HG02943 (cell line): ENCODE data around the gene CEP170B.
"Not testable (repeated sequence)": the region's sequence is repeated elsewhere in the genome, so short reads cannot be mapped to it uniquely, and the experiment has no call there.

Source experiments
- ATAC-seq: cut with Tn5 transposase; IDR thresholded peaks from one replicate; pipeline ENCODE4 v1.9.1; 2021; ENCODE audit warnings: mild to moderate bottlenecking, low read depth, moderate library complexity; ENCODE audit not compliant: unreplicated experiment

Gene CEP170B

GRCh38 chr14:104903990-104904389, 38.9 kb downstream of the CEP170B start:
- ATAC-seq = no peak

GRCh38 chr14:104904650-104905578, 39.8 kb downstream of the CEP170B start:
- not testable (repeated sequence) for ATAC-seq

- not testable (repeated sequence) for ATAC-seq
These were observed 40.5 kb downstream of the CEP170B start for GRCh38 chr14:104905579-104905933.

GRCh38 chr14:104908303-104908702, 43.2 kb downstream of the CEP170B start:
- no peak for ATAC-seq

GRCh38 chr14:104912053-104912452, 47.0 kb downstream of the CEP170B start:
- no peak for ATAC-seq

- no peak for ATAC-seq
These were observed 48.4 kb downstream of the CEP170B start for GRCh38 chr14:104913435-104913834.

GRCh38 chr14:104917116-104917515, 52.0 kb downstream of the CEP170B start:
- no peak for ATAC-seq

GRCh38 chr14:104917993-104918392, 52.9 kb downstream of the CEP170B start:
- ATAC-seq = no peak

GRCh38 chr14:104919152-104919992, 54.3 kb downstream of the CEP170B start:
- not testable (repeated sequence) for ATAC-seq

GRCh38 chr14:104919993-104920315, 54.9 kb downstream of the CEP170B start:
- ATAC-seq = no peak

GRCh38 chr14:104923640-104924420, 58.8 kb downstream of the CEP170B start:
- no peak for ATAC-seq

- ATAC-seq = no peak
These were observed 59.5 kb downstream of the CEP170B start, which contains the start of gene PLD4 for GRCh38 chr14:104924421-104925213. PLD4 (plus strand) TSS chr14:104924879; CDS start chr14:104927141, 2,262 bp downstream.

GRCh38 chr14:104925214-104925854, 60.3 kb downstream of the CEP170B start:
- no peak for ATAC-seq

GRCh38 chr14:104925855-104926609, 61.0 kb downstream of the CEP170B start:
- ATAC-seq = peak; percentile 11

- ATAC-seq = peak; percentile 85
These were observed 61.8 kb downstream of the CEP170B start for GRCh38 chr14:104926619-104927431.

GRCh38 chr14:104927432-104927816, 62.4 kb downstream of the CEP170B start:
- ATAC-seq = no peak

- ATAC-seq = no peak
These were observed 62.8 kb downstream of the CEP170B start for GRCh38 chr14:104927901-104928300.
